SJSA1 (cell line): ENCODE measurements around the gene IDH3G. TPM values are rescaled to one million over a fixed set of nuclear protein-coding genes. Genes with fewer than 3 reads are reported as not detected.
"Not testable (repeated sequence)": the region's sequence is repeated elsewhere in the genome, so short reads cannot be mapped to it uniquely, and the experiment has no call there.

Experiments
- DNase-seq, 2 experiments: peaks; one replicate each; pipeline ENCODE4 v3.0.0-alpha.2; 2015 to 2020; ENCODE audit warnings: low spot score in 2 of 2, low read depth in 1 of 2
- H3K27ac ChIP-seq: fragments of 250-450 bp; sonication (Bioruptor Pico); 2 replicates; pipeline ENCODE4 v1.5.1; 2020; ENCODE audit warnings: mild to moderate bottlenecking, moderate library complexity
- H3K27me3 ChIP-seq: fragments of 250-450 bp; sonication (Bioruptor Pico); replicated peaks from 2 replicates; pipeline ENCODE4 v1.5.1; 2020; ENCODE audit warnings: mild to moderate bottlenecking, moderate library complexity
- H3K36me3 ChIP-seq: fragments of 250-450 bp; sonication (Bioruptor Pico); 2 replicates; pipeline ENCODE4 v1.5.1; 2020; ENCODE audit warnings: mild to moderate bottlenecking
- H3K4me1 ChIP-seq: fragments of 250-450 bp; sonication (Bioruptor Pico); replicated peaks from 2 replicates; pipeline ENCODE4 v1.6.1; 2021; ENCODE audit warnings: mild to moderate bottlenecking
- H3K4me3 ChIP-seq: fragments of 250-450 bp; sonication (Bioruptor Pico); 2 replicates; pipeline ENCODE4 v1.5.1; 2020; ENCODE audit warnings: mild to moderate bottlenecking
- H3K9me3 ChIP-seq: fragments of 250-450 bp; sonication (Bioruptor Pico); replicated peaks from 2 replicates; pipeline ENCODE4 v1.5.1; 2020; ENCODE audit warnings: mild to moderate bottlenecking
- total RNA-seq: library from RNA; depleted of rRNA; stranded (reverse); fragments of >200 nt; shearing (Covaris generic); gene quantifications from 2 replicates; pipeline ENCODE4 v1.2.3, GENCODE V29; 2014

The IDH3G gene
- total RNA-seq, 1 experiment from 2014 or later: 80.1 TPM

DNA sequence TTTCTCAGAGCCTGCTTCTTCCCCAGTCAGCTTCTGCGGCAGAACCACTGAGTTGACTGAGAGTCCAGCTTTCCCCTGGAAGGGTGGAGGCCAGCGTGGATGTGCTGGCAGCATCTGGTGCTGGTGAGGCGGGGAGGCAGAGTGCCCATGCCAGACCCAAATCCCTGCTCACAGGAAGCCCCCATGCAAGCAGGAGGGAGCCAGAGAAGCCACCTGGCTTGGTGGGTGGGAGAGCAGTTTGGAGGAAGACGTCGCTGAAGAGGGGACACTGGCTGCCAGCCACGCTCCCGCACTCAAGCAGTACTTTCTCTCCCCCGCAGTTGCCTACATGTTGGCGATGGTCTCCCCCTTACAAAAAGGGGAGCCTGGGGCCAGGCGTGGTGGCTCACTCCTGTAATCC lies 30.2 kb upstream of the IDH3G start:
- no peaks in the 10 kb centered on the region for H3K36me3 ChIP-seq
- no peak overlapping the region for H3K4me3 ChIP-seq
- H3K27me3 ChIP-seq: peaks cover 12% of the 10 kb centered on the region
- peaks cover under 1% of the 10 kb centered on the region; the same call in 1 of the 2 replicates for H3K4me1 ChIP-seq
- no peak overlapping the region for H3K27ac ChIP-seq
- H3K9me3 ChIP-seq: no peaks in the 10 kb centered on the region
- no peak for DNase-seq

DNA sequence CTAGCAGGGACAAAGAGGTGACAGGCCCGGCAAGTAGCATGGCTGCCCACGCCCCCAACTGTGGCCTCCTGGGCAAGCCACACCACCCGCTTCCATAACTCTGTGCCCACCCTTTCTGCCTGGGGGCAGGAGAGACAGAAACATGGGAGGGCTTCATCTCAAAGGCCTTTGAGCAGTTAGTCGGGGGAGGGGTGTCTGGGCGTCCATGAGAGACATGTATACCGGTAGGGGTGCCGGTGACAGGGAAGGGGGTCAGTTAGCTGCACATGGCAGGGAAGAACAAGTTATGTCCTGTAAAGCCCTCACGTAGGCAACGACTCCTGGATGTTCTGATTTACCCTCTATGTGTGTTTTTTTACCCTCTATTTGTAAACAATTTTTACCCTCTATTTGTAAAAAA lies 26.9 kb upstream of the IDH3G start:
- Histone ChIP-seq H3K36me3 (no peaks in the 10 kb centered on the region), H3K27me3 (no peaks in the 10 kb centered on the region), H3K4me3 (no peak overlapping the region), H3K27ac (no peak overlapping the region), H3K9me3 (no peaks in the 10 kb centered on the region), H3K4me1 (peaks cover 5% of the 10 kb centered on the region; the same call in 1 of the 2 replicates)
- no peak for DNase-seq

DNA sequence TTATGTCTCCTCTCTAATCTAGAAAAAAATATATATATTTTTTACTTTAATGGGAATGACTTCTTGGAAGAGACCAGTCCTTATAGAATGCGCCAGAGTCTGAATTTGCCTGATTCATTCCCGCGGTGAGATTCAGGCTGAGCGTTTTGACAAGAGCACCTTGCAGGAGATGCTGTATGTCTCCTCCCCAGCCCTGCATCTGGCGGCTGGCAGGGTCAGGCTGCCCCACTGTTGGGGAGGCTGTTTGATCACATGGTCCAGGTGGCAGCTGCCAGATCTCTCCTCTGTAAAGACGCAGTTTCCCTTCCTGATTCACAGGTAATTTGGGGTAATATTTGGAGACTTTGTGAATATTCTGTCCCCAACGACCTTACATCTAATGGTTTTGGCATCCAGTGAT lies 26.4 kb upstream of the IDH3G start:
- Histone ChIP-seq H3K4me3 (no peak overlapping the region), H3K36me3 (no peaks in the 10 kb centered on the region), H3K4me1 (peaks cover 5% of the 10 kb centered on the region; the same call in 1 of the 2 replicates), H3K27me3 (no peaks in the 10 kb centered on the region), H3K9me3 (no peaks in the 10 kb centered on the region), H3K27ac (no peak overlapping the region)
- no peak for DNase-seq

DNA sequence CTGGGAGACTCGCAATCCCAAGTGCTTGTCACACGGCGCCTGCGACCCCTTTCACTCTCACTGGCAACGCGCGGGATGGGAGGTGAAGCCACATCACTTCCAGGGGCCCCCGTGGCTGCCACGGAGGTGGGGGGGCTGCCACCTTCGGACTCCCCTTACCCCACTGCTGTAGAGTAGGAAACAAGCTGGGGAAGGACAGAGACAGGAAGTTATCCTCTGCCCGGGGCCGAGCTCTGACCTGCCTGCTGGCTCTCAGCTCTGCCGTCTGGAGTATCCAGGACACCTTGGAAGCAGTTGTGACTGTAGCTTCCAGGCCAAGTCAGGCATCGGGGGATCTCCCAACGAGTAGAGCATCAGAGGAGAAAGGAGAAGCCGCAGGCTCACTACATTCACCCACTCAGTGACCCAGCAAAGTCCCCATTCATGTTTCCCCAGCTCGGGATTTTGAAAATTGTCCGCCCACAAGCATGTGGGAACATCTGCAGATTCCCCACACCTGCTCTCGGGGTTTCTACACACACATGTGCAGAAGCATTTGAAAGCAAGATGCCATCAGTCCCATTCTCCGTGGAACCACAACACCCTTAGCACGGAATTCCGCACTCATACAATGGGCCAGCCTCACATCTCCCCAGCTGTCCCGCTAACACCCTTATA lies 25.3 kb upstream of the IDH3G start:
- Histone ChIP-seq H3K27ac (no peak overlapping the region), H3K9me3 (no peaks in the 10 kb centered on the region), H3K4me1 (peaks cover 5% of the 10 kb centered on the region; the same call in 1 of the 2 replicates), H3K36me3 (no peaks in the 10 kb centered on the region), H3K27me3 (no peaks in the 10 kb centered on the region), H3K4me3 (peak overlapping the region; percentile 12; the same call in 1 of the 2 replicates)
- DNase-seq: no peak

DNA sequence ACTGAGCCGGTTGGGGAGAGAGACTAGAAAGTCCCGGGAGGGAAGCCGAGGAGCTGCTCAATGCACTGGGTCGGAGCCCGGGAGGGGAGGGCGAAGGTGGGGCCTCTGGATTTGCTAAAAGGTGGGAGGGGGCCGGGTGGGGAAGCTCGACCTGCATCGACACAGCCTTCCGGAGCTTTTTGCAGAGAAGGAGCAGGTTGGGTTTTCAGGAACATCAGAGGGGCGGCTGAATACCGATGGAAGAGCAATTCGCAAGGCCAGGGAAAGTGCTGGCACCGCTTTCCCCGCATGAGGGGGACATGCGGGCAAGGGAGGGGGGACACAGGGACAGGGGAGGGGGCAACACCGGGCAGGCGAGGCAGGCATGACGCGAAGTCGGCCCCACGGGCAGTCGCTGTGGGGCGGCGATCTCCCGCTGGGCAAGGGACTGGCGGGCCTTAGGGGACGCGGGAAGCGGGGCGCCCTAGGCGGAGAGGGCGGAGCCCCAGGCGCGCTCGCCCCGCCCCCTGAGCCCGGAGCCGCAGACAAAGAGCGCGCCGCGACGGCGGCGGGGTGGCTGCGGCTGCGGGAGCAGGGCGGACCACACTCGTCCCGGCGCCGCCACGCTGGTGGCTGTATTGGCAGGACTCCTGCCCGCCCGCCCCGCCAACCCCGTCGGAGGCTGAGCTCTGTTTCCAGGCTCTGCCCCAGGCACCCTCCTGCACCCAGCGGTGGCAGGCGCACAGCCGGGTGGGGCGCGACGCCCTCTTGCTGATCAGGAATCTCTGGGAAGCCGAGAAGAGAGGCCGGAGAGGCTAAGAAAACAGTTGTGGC lies 24.6 kb upstream of the IDH3G start:
- H3K9me3 ChIP-seq: no peaks in the 10 kb centered on the region
- H3K36me3 ChIP-seq: no peaks in the 10 kb centered on the region
- no peaks in the 10 kb centered on the region for H3K27me3 ChIP-seq
- H3K27ac ChIP-seq: no peak overlapping the region
- H3K4me3 ChIP-seq: peak overlapping the region; percentile 12; the same call in 1 of the 2 replicates
- peaks cover 5% of the 10 kb centered on the region; the same call in 1 of the 2 replicates for H3K4me1 ChIP-seq
- no peak for DNase-seq

DNA sequence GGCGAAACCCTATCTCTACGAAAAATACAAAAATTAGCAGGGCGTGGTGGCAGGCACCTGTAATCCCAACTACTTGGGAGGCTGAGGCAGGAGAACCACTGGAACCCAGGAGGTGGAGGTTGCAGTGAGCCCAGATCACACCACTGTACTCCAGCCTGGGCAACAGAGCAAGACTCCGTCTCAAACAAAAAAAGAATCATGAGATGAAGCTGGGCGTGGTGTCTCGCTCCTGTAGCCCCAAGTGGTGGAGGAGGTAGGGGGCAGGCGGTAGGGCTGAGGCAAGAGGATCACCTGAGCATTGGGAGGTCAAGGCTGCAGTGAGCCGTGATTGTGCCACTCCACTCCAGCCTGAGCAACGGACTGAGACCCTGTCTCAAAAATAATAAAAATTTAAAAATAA lies 23.9 kb upstream of the IDH3G start:
- H3K4me1 ChIP-seq, H3K9me3 ChIP-seq, H3K27ac ChIP-seq, H3K36me3 ChIP-seq, DNase-seq, H3K27me3 ChIP-seq, H3K4me3 ChIP-seq: not testable (repeated sequence)

DNA sequence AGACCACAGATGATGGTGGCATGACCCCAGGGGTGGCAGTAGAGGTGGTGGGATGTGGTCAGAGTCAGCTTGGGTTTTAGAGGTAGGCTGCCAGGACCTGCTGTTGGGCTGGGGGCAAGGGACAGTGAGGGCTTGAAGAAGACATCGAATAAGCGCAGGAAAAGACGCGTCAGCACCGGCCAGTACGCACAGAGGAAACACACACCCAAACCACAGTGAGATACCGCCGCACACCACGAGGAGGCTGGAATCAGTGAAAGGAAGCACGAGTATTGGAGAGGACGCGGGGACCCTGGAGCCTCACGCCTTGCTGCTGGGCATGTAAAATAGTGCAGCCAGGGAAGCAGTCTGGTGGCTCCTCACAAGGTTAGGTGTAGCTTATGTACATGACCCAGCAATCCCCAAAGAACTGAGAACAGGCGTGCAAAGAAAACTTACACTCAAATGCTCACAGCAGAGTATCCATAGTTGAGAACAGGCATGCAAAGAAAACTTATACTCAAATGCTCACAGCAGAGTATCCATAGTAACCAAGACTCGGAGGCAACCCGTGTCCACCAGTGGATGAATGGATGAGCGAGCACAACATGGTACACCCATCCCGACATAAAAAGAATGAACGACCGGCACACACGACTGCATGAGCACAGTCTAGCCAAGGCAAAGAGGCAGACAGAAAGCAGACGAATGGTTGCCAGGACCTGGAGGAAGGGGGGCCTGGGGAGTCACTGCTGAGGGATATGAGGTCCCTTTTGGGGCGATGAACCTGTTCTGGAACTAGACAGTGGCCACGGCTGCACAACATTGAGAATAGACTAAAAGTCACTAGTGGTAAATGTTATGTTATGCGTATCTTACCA lies 22.9 kb upstream of the IDH3G start:
- H3K27me3 ChIP-seq: no peaks in the 10 kb centered on the region
- H3K4me1 ChIP-seq: peaks cover 5% of the 10 kb centered on the region; the same call in 1 of the 2 replicates

DNA sequence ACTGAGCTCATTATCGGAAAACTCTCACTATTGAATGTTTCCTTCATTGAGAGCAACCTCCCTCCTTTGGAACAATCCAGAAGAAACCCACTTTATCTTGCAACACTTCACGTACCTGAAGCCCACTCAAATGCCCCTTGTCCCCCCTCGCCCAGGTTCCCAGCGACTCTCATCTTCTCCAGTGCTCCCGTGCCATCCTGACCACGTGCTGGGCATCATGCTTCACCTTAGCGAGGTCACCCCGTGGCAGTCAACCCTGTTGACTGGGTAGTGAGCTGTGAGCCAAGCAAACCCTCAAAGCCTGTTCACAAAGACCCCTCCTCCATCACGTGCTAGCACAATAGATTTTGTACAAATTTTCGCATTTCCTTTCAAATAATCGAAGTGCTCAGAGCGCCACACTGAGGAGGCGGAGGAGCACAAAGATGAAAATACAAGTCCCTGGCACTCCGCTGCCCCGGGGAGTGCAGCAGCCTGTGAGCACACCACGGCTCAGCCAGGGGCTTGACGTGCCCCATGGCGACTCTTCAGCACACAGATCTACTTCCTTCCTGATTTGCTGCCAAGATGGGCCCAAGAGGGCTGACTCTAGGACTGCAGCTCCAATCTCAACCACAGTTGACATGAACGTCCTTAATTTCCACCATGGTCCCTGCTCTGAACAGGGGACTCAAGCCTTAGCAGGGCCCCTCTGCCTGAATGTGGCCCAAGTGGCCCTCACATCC lies 20.6 kb upstream of the IDH3G start:
- no peaks in the 10 kb centered on the region for H3K36me3 ChIP-seq
- peaks cover 5% of the 10 kb centered on the region; the same call in 1 of the 2 replicates for H3K4me1 ChIP-seq
- H3K9me3 ChIP-seq: no peaks in the 10 kb centered on the region
- H3K27me3 ChIP-seq: no peaks in the 10 kb centered on the region
- DNase-seq: no peak
- no peak overlapping the region for H3K4me3 ChIP-seq
- H3K27ac ChIP-seq: no peak overlapping the region

More for the DNA sequence above, 22.9 kb upstream of the IDH3G start:
- no peak overlapping the region for H3K27ac ChIP-seq
- H3K4me3 ChIP-seq: no peak overlapping the region
- no peak for DNase-seq
- no peaks in the 10 kb centered on the region for H3K36me3 ChIP-seq
- no peaks in the 10 kb centered on the region for H3K9me3 ChIP-seq

DNA sequence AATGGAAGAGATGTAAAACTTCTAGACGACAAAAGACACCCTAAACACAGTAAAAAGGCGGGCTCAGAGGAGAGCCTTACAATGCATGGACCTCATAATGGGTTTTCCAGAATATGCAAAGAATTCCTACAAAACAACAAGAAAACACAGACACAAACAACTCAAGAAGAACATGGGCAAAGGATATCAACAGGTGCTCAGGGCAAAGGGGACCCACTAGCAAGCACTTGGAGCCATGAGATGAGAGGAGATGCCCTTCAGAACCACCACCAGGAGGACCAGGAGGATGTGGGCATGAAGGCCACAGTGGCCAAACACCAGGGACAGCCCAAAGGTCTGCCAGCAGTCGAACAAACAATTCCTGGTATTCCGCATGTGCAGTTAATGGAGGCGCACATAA lies 19.0 kb upstream of the IDH3G start:
- no peaks in the 10 kb centered on the region for H3K36me3 ChIP-seq
- DNase-seq: no peak
- H3K27me3 ChIP-seq: no peaks in the 10 kb centered on the region
- H3K9me3 ChIP-seq: no peaks in the 10 kb centered on the region
- H3K27ac ChIP-seq: no peak overlapping the region
- no peaks in the 10 kb centered on the region for H3K4me1 ChIP-seq
- H3K4me3 ChIP-seq: no peak overlapping the region

DNA sequence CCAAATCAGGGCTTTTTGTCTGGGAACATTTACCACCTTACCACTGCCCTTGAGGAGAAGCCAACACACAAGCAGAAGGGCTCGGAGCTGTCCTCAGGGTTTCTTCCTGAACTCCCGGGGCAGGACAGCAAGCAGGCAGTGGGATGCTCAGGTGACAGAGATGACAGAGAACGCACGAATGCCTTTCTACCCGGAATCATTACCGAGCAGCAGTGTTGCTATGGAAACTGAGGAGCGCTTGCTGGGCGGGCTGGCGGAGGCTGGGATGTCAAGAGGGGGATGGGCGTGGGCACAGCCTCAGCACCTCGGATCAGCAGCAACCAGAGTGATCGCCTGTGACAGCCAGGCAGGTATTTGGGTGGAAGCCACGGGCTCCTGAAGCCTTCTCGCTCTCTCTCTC lies 18.0 kb upstream of the IDH3G start:
- Histone ChIP-seq H3K4me1 (no peaks in the 10 kb centered on the region), H3K4me3 (no peak overlapping the region), H3K27me3 (no peaks in the 10 kb centered on the region), H3K27ac (no peak overlapping the region), H3K9me3 (no peaks in the 10 kb centered on the region), H3K36me3 (no peaks in the 10 kb centered on the region)
- DNase-seq: no peak

DNA sequence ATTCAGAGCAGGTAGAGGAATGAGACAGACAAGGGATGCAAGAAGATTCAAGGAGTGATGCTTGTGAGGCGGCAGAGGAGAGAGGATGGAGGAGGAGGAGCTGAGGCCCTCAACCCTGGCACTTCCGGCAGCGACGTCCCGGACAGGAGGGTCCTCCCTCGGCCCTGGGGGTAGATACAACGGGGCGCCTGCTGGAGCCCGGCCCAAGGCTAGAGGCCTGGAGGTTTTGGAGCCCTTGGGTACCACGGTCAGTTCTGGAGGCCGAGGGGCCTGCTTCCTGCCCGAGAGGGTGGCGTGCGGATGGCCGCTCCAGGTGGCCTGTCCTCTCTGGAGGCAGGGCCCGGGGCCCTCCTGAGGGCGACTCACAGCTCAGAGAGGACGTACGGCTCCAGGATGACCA lies 13.8 kb upstream of the IDH3G start:
- Histone ChIP-seq H3K27ac (no peak overlapping the region), H3K4me1 (no peaks in the 10 kb centered on the region), H3K36me3 (no peaks in the 10 kb centered on the region), H3K27me3 (no peaks in the 10 kb centered on the region), H3K4me3 (no peak overlapping the region), H3K9me3 (no peaks in the 10 kb centered on the region)
- no peak for DNase-seq

DNA sequence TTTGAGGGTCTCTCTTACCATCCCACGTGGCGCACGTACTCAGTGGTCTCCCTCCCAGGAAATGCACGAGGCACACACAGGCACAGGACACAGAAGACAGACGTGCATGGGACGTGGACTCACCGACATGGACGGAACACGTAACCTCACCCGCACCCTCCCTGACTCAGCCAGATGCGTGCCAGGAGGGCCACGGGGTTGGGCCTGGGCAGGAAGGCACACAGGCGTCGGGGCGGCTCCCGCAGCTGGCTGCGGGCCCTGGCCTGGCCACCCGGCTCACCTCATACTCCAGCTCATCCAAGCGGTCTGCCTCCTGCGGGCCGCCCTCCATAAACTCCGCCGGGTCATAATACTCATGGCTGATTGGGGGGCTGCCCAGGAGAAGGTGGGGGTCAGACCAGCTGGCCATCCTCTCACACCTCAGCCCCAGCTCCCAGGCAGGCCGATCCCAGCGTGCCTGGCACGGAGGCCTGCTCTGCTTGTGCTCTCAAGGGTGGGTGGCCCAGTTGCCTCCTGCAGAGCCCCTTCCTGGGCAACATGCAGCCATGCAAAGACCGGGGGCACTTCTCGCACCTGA lies 12.9 kb upstream of the IDH3G start:
- Histone ChIP-seq H3K27me3 (no peaks in the 10 kb centered on the region), H3K9me3 (no peaks in the 10 kb centered on the region), H3K4me3 (no peak overlapping the region), H3K27ac (no peak overlapping the region), H3K4me1 (no peaks in the 10 kb centered on the region), H3K36me3 (no peaks in the 10 kb centered on the region)
- no peak for DNase-seq

DNA sequence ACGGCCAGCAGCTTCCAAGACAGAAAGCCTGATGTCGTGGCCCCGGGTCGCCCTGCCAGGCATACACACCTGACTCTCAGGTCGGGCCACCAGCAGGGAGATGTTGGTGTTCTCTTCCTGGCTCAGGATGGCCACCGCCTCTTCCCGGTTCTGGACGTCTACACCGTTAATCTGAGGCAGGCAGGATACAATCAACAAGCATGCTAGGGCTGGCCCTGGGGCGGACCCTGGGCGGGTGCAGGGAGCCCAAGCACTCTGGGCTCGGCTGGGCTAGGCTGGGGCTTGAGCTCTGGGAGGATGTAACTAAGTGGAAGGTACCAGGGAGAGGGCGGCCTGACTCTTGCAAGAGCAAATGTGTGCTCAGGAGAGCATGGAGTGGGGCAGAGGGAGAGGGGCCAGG lies 11.3 kb upstream of the IDH3G start:
- Histone ChIP-seq H3K4me1 (no peaks in the 10 kb centered on the region), H3K27ac (no peak overlapping the region), H3K36me3 (no peaks in the 10 kb centered on the region), H3K9me3 (no peaks in the 10 kb centered on the region), H3K4me3 (no peak overlapping the region), H3K27me3 (no peaks in the 10 kb centered on the region)
- no peak for DNase-seq
